Progenitor cell of endocrine pancreas (in vitro differentiated cells): ENCODE measurements around the gene INAFM2. TPM values are rescaled to one million over a fixed set of nuclear protein-coding genes. Genes with fewer than 3 reads are reported as not detected.

ENCODE experiments used
- DNase-seq: peaks from one replicate; pipeline ENCODE4 v3.0.0; 2021; ENCODE audit warnings: low spot score; ENCODE audit not compliant: unreplicated experiment
- H3K27ac Mint-ChIP-seq: 2 replicates; pipeline ENCODE4 v1.8.0; 2021; ENCODE audit warnings: mild to moderate bottlenecking, moderate library complexity, mixed read lengths
- H3K27me3 Mint-ChIP-seq: 2 replicates; pipeline ENCODE4 v1.8.0; 2021; ENCODE audit warnings: mixed read lengths
- H3K36me3 Mint-ChIP-seq: 2 replicates; pipeline ENCODE4 v1.8.0; 2022; ENCODE audit warnings: mixed read lengths; ENCODE audit not compliant: insufficient read depth
- H3K4me1 Mint-ChIP-seq: 2 replicates; pipeline ENCODE4 v1.8.0; 2021; ENCODE audit warnings: low read depth, mixed read lengths
- H3K4me3 Mint-ChIP-seq: 2 replicates; pipeline ENCODE4 v1.8.0; 2021; ENCODE audit warnings: low read depth, mild to moderate bottlenecking, moderate library complexity, mixed read lengths
- H3K9me3 Mint-ChIP-seq: 2 replicates; pipeline ENCODE4 v1.8.0; 2021; ENCODE audit warnings: low read depth, mixed read lengths
- CTCF ChIP-seq: fragments of 200-600 bp; sonication (generic); IDR thresholded peaks from one replicate; pipeline ENCODE4 v1.5.0; 2021; ENCODE audit warnings: antibody characterized with exemption, mild to moderate bottlenecking; ENCODE audit not compliant: unreplicated experiment
- total RNA-seq: library from RNA; stranded (reverse); gene quantifications from 2 replicates; pipeline ENCODE4 v1.2.1, GENCODE V29; 2021

The INAFM2 gene
- total RNA-seq, 1 donor from 2014 or later, result 14.9 TPM

DNA sequence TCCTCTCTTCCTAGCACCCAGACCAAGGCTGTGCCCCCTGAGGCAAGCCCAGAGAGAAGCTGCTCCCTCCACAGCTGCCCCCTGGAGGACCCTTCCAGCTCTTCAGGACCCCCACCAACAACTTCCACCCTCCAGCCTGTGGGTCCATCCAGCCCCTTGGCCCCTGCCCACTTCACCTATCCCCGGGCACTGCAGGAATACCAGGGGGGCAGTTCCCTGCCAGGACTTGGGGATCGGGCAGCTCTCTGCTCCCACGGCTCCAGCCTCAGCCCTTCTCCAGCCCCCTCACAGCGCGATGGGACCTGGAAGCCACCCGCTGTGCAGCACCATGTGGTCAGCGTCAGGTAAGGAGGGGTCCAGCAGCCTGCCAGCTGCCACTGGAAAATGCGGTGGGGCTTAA lies 40.1 kb downstream of the INAFM2 start:
- peaks cover 1% of the 10 kb centered on the region for H3K4me1 Mint-ChIP-seq
- H3K27ac Mint-ChIP-seq, result no peak overlapping the region
- H3K9me3 Mint-ChIP-seq, result no peaks in the 10 kb centered on the region
- peaks cover 82% of the 10 kb centered on the region for H3K27me3 Mint-ChIP-seq
- H3K4me3 Mint-ChIP-seq, result no peak overlapping the region
- H3K36me3 Mint-ChIP-seq, result no peaks in the 10 kb centered on the region
- no peak for TF ChIP-seq CTCF
- DNase-seq, result no peak

DNA sequence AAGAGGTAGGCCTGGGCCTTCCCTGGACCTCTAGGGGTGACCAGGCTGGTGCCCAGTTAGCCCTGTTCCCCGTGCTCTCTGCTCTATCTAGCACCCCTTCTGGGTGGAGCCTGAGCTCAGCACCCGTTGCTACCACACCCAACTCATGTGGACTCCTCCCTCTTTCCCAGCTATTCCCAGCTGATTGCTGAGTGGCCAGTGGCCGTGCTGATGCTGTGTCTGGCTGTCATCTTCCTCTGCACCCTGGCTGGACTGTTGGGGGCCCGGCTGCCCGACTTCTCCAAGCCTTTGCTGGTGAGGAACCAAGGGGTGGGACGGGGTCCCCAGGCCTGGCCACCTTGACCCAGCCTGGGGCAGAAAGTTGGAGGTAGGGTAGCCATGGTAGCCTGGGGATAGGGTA lies 40.8 kb downstream of the INAFM2 start:
- peaks cover 80% of the 10 kb centered on the region for H3K27me3 Mint-ChIP-seq
- H3K4me1 Mint-ChIP-seq, result no peaks in the 10 kb centered on the region
- no peak overlapping the region for H3K27ac Mint-ChIP-seq
- H3K4me3 Mint-ChIP-seq, result no peak overlapping the region
- H3K9me3 Mint-ChIP-seq, result no peaks in the 10 kb centered on the region
- DNase-seq, result no peak
- no peaks in the 10 kb centered on the region for H3K36me3 Mint-ChIP-seq
- TF ChIP-seq CTCF, result no peak

DNA sequence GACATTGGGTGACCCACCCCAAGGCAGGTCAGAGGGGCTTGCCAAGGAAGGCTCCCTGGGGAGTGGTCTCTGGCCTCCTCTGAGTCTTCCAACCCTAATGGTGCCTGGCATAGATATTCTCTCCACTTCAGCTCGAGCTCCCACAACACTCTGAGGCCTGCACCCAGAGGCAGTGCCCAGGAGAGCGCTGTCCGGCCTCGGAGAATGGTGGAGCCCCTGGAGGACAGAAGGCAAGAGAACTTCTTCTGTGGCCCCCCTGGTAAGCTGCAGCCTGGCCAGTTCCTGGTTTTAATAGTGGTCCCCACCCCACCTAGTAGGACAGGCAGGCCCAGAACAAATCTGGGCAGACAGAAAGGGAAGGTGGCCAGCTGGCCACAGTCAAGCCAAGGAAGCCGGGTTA lies 41.5 kb downstream of the INAFM2 start:
- H3K36me3 Mint-ChIP-seq, result no peaks in the 10 kb centered on the region
- no peak overlapping the region for H3K4me3 Mint-ChIP-seq
- TF ChIP-seq CTCF, result no peak
- no peak for DNase-seq
- no peaks in the 10 kb centered on the region for H3K4me1 Mint-ChIP-seq
- H3K27me3 Mint-ChIP-seq, result peaks cover 74% of the 10 kb centered on the region
- H3K9me3 Mint-ChIP-seq, result no peaks in the 10 kb centered on the region
- H3K27ac Mint-ChIP-seq, result no peak overlapping the region

DNA sequence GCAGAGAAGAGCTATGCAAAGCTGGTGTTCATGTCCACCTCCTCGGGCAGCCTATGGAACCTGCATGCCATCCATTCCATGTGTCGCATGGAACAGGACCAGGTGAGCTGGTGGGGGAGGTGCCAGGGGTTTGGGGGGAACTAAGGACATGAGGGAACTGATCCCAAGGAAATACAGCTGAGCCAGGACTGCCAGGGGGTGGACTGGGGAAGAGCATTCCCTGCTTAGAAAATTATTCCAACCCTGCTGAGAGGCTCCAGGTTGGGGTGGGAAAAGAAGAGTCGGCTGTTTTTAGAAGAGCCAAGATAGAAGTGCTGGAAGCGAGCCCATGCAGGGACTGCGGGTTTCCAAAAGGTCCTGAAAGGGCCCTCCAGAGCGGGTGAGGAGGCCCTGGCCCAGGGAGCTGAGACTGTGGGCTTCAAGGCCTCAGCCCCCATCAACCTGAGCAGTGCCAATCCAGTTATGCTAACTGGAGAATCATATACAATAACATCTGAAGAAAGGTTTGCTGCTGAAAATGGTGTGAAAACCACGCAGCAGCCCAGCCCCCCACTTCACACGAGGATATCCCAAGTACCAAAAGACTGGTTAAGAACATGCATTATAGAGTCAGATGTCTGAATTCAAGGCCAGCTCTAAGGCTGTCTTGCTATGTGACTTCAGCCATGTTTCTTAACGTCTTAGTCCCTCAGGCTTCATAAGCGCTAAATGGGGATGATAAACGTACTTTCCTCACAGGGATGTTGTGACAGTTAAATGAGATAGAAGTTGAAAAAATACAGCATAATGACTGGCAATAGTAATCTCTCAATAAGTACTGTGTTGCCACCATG lies 42.3 kb downstream of the INAFM2 start:
- Mint-ChIP-seq H3K36me3 (no peaks in the 10 kb centered on the region), H3K27ac (no peak overlapping the region), H3K9me3 (no peaks in the 10 kb centered on the region), H3K4me1 (no peaks in the 10 kb centered on the region), H3K4me3 (no peak overlapping the region), H3K27me3 (peaks cover 70% of the 10 kb centered on the region)
- DNase-seq, result no peak
- no peak for TF ChIP-seq CTCF

GRCh38 chr15:40366457-40367370 lies 43.2 kb downstream of the INAFM2 start:
- H3K4me3 Mint-ChIP-seq, result no peak overlapping the region
- no peaks in the 10 kb centered on the region for H3K4me1 Mint-ChIP-seq
- DNase-seq, result no peak
- H3K27me3 Mint-ChIP-seq, result peaks cover 70% of the 10 kb centered on the region
- TF ChIP-seq CTCF, result no peak
- H3K27ac Mint-ChIP-seq, result no peak overlapping the region
- no peaks in the 10 kb centered on the region for H3K9me3 Mint-ChIP-seq
- H3K36me3 Mint-ChIP-seq, result no peaks in the 10 kb centered on the region
